ENCODE data around the gene MRPS12. TPM values are rescaled to one million over a fixed set of nuclear protein-coding genes. Genes with fewer than 3 reads are reported as not detected.
"Not testable (repeated sequence)": the region's sequence is repeated elsewhere in the genome, so short reads cannot be mapped to it uniquely, and the experiment has no call there.

MRPS12 gene
- total RNA-seq, 1 experiment from 2014 or later, result 88.0 TPM

GRCh38 chr19:38964738-38965137 is 34.0 kb downstream of the MRPS12 start (continued):
- no peak for TF ChIP-seq ZNF512 (CRISPR knock-in tag; IDR thresholded peaks at IDR 0.05; ENCODE audit: borderline replicate concordance)
- no peak for TF ChIP-seq ATF6 (CRISPR knock-in tag; IDR thresholded peaks at IDR 0.05)
- TF ChIP-seq NR3C1 (CRISPR knock-in tag; conservative IDR thresholded peaks at IDR 0.05; ENCODE audit: low read depth), result no peak
- no peak for TF ChIP-seq NR1H2 (CRISPR knock-in tag; IDR thresholded peaks at IDR 0.05)
- no peak for TF ChIP-seq ZNF532 (CRISPR knock-in tag; IDR thresholded peaks at IDR 0.05; ENCODE audit: borderline replicate concordance)
- TF ChIP-seq ZBTB21 (CRISPR knock-in tag; IDR thresholded peaks at IDR 0.05; ENCODE audit: borderline replicate concordance), result no peak
- no peak for TF ChIP-seq SMAD4 (CRISPR knock-in tag; IDR thresholded peaks at IDR 0.05)
- TF ChIP-seq ZNF396 (CRISPR knock-in tag; IDR thresholded peaks at IDR 0.05; ENCODE audit: borderline replicate concordance), result no peak

GRCh38 chr19:38966149-38966548 is 35.4 kb downstream of the MRPS12 start:
- POLR2A ChIA-PET; H3K27me3 Mint-ChIP-seq (ENCODE audit: low read depth); H3K4me1 Mint-ChIP-seq; H3K9me3 Mint-ChIP-seq; DNase-seq (ENCODE audit: low spot score); H3K4me3 Mint-ChIP-seq; H3K27ac Mint-ChIP-seq; ATAC-seq: not testable (repeated sequence)
- peaks cover 21% of the 10 kb centered on the region; the same call in 1 of the 2 replicates for H3K36me3 Mint-ChIP-seq
- CTCF ChIA-PET, result interaction anchor here (0.9 to 1.9 kb wide), 3 partner anchors 10 to 96 kb away, joined by 3 to 12 read pairs (median 5); no protein-coding TSS in a partner anchor
- TF ChIP-seq ZNF121 (CRISPR knock-in tag; IDR thresholded peaks at IDR 0.05), result peak; percentile 51; the same call in 1 of the 2 replicates

- no peak for TF ChIP-seq EMX1 (CRISPR knock-in tag; IDR thresholded peaks at IDR 0.05)
- CTCF ChIA-PET, result interaction anchor here (0.9 kb wide), 1 partner anchor 9 kb away, joined by 5 read pairs; no protein-coding TSS in a partner anchor
- DNase-seq (ENCODE audit: low spot score), result no peak
- POLR2A ChIA-PET, result interaction anchor here (0.5 kb wide), 1 partner anchor 1761 kb away, joined by 3 read pairs; no protein-coding TSS in a partner anchor
- H3K27ac Mint-ChIP-seq, result peak overlapping the region; percentile 25; the same call in 1 of the 2 replicates
- H3K9me3 Mint-ChIP-seq, result no peaks in the 10 kb centered on the region
- no peaks in the 10 kb centered on the region for H3K27me3 Mint-ChIP-seq (ENCODE audit: low read depth)
- ATAC-seq, result no peak
- H3K4me3 Mint-ChIP-seq, result no peak overlapping the region
- H3K36me3 Mint-ChIP-seq, result peaks cover 18% of the 10 kb centered on the region; the same call in 1 of the 2 replicates
- H3K4me1 Mint-ChIP-seq, result peaks cover 9% of the 10 kb centered on the region
Measured at GRCh38 chr19:38970664-38971532, 40.2 kb downstream of the MRPS12 start.

- no peak for ATAC-seq
- no peaks in the 10 kb centered on the region for H3K27me3 Mint-ChIP-seq (ENCODE audit: low read depth)
- CTCF ChIA-PET, result interaction anchor here (0.9 kb wide), 1 partner anchor 10 kb away, joined by 5 read pairs; no protein-coding TSS in a partner anchor
Measured at GRCh38 chr19:38971672-38972071, 40.9 kb downstream of the MRPS12 start.

More at GRCh38 chr19:38971672-38972071, 40.9 kb downstream of the MRPS12 start:
- H3K9me3 Mint-ChIP-seq, result no peaks in the 10 kb centered on the region
- POLR2A ChIA-PET, result no interaction called here
- peaks cover 13% of the 10 kb centered on the region; the same call in 1 of the 2 replicates for H3K36me3 Mint-ChIP-seq
- H3K27ac Mint-ChIP-seq, result no peak overlapping the region
- DNase-seq (ENCODE audit: low spot score), result no peak
- H3K4me1 Mint-ChIP-seq, result peaks cover 15% of the 10 kb centered on the region
- H3K4me3 Mint-ChIP-seq, result no peak overlapping the region
- no peak for TF ChIP-seq OVOL2 (CRISPR knock-in tag; IDR thresholded peaks at IDR 0.05; ENCODE audit: borderline replicate concordance)
- no peak for TF ChIP-seq E2F5 (CRISPR knock-in tag; IDR thresholded peaks at IDR 0.05)

Data from WTC11 (cell line).